Progenitor cell of endocrine pancreas (in vitro differentiated cells): ENCODE data around the gene ARFGAP1. TPM values are rescaled to one million over a fixed set of nuclear protein-coding genes. Genes with fewer than 3 reads are reported as not detected.

Experiments used
- DNase-seq: peaks from one replicate; pipeline ENCODE4 v3.0.0; 2021; ENCODE audit warnings: low spot score; ENCODE audit not compliant: unreplicated experiment
- H3K27ac Mint-ChIP-seq: 2 replicates; pipeline ENCODE4 v1.8.0; 2021; ENCODE audit warnings: mild to moderate bottlenecking, moderate library complexity, mixed read lengths
- H3K27me3 Mint-ChIP-seq: 2 replicates; pipeline ENCODE4 v1.8.0; 2021; ENCODE audit warnings: mixed read lengths
- H3K36me3 Mint-ChIP-seq: 2 replicates; pipeline ENCODE4 v1.8.0; 2022; ENCODE audit warnings: mixed read lengths; ENCODE audit not compliant: insufficient read depth
- H3K4me1 Mint-ChIP-seq: 2 replicates; pipeline ENCODE4 v1.8.0; 2021; ENCODE audit warnings: low read depth, mixed read lengths
- H3K4me3 Mint-ChIP-seq: 2 replicates; pipeline ENCODE4 v1.8.0; 2021; ENCODE audit warnings: low read depth, mild to moderate bottlenecking, moderate library complexity, mixed read lengths
- H3K9me3 Mint-ChIP-seq: 2 replicates; pipeline ENCODE4 v1.8.0; 2021; ENCODE audit warnings: low read depth, mixed read lengths
- total RNA-seq: library from RNA; stranded (reverse); gene quantifications from 2 replicates; pipeline ENCODE4 v1.2.1, GENCODE V29; 2021
- TF ChIP-seq, protein P1 (sequence below): fragments of 200-600 bp; sonication (generic); IDR thresholded peaks from one replicate; pipeline ENCODE4 v1.5.0; 2021; ENCODE audit warnings: antibody characterized with exemption, mild to moderate bottlenecking; ENCODE audit not compliant: unreplicated experiment

The ARFGAP1 gene
- total RNA-seq, 1 donor from 2014 or later = 119 TPM

DNA sequence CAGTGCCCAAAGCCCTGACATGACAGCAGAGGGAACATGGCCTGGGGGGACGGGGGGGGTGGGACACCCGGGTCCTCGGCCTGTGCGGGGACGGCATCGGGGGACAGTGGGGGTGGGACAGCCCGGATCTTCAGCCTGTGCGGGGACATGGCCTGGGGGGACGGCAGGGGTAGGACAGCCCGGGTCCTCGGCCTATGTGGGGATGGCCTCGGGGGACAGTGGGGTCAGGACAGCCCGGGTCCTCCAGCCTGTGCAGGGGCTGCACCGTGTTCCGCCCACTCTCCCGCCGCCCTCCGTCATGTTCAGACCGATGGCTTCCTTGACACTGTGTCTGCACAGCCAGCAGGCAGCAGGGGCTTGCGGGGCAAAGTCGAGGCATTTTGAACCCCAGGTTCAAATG is 29.9 kb upstream of the ARFGAP1 start:
- DNase-seq = no peak
- no peak overlapping the region for H3K4me3 Mint-ChIP-seq
- H3K36me3 Mint-ChIP-seq = no peaks in the 10 kb centered on the region
- no peak overlapping the region for H3K27ac Mint-ChIP-seq
- TF ChIP-seq, protein P1, sequence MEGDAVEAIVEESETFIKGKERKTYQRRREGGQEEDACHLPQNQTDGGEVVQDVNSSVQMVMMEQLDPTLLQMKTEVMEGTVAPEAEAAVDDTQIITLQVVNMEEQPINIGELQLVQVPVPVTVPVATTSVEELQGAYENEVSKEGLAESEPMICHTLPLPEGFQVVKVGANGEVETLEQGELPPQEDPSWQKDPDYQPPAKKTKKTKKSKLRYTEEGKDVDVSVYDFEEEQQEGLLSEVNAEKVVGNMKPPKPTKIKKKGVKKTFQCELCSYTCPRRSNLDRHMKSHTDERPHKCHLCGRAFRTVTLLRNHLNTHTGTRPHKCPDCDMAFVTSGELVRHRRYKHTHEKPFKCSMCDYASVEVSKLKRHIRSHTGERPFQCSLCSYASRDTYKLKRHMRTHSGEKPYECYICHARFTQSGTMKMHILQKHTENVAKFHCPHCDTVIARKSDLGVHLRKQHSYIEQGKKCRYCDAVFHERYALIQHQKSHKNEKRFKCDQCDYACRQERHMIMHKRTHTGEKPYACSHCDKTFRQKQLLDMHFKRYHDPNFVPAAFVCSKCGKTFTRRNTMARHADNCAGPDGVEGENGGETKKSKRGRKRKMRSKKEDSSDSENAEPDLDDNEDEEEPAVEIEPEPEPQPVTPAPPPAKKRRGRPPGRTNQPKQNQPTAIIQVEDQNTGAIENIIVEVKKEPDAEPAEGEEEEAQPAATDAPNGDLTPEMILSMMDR = no peak
- H3K4me1 Mint-ChIP-seq = no peaks in the 10 kb centered on the region
- H3K9me3 Mint-ChIP-seq = no peaks in the 10 kb centered on the region
- peaks cover 10% of the 10 kb centered on the region for H3K27me3 Mint-ChIP-seq

DNA sequence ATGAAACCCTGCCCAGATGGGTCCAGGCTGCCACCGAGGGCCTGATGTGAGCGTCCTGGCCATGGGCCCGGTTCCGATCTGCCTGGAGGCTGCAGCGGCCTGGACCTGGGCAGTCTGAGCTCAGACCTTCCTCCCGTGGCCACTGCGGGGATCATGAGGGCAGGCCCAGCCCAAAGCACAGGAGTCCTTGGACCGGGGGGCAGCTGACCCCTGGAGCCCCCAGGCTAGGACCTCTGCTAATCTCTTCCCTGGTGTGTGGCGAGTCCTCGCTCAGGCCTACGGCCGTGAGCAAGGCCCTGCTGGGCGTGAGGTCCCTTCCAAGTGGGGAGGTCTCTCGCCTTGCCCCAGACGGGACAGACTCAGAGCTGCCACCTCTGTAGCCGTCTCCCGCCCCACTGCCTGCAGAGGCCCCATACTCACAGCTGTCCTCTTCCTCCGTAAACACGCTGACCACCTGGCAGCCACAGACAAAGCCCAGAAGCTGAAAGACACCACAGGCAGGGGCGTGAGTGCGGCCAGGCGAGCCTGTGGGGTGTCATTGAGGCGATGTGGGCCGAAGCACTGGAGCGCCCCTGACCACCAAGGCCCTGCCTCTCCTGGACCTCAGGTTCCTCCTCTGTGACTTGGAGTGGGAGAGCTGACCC is 28.9 kb upstream of the ARFGAP1 start:
- H3K27ac Mint-ChIP-seq = peak overlapping the region; percentile 27
- TF ChIP-seq, protein P1 = no peak
- peaks cover 4% of the 10 kb centered on the region for H3K4me1 Mint-ChIP-seq
- no peak for DNase-seq
- no peak overlapping the region for H3K4me3 Mint-ChIP-seq
- peaks cover 14% of the 10 kb centered on the region for H3K27me3 Mint-ChIP-seq
- H3K9me3 Mint-ChIP-seq = no peaks in the 10 kb centered on the region
- H3K36me3 Mint-ChIP-seq = no peaks in the 10 kb centered on the region

DNA sequence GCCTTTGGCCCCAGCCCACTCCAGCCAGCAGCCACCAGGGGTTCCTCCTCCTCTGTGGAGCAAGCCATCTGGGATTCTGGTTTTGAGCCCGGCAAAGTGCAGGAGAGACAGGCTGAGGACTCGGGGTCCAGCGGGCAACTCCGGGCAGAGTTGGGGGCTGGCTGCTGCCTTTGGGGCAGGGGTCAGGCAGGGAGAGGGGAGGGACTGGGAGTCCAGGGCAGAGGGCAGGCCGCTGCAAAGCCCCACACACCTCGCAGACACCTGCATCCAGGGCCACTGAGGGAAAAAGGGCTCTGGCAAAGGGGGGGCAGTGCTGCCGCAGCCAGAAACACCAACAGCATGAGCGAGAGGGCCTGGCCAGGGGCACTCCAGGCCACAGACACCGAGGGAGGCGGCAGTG is 28.1 kb upstream of the ARFGAP1 start:
- Mint-ChIP-seq H3K27me3 (peaks cover 21% of the 10 kb centered on the region), H3K9me3 (no peaks in the 10 kb centered on the region), H3K4me1 (peaks cover 7% of the 10 kb centered on the region), H3K4me3 (no peak overlapping the region), H3K27ac (no peak overlapping the region), H3K36me3 (no peaks in the 10 kb centered on the region)
- no peak for DNase-seq
- TF ChIP-seq, protein P1 = no peak

GRCh38 chr20:63246490-63247288 is 25.9 kb upstream of the ARFGAP1 start:
- peaks cover 30% of the 10 kb centered on the region for H3K27me3 Mint-ChIP-seq
- H3K36me3 Mint-ChIP-seq = no peaks in the 10 kb centered on the region
- H3K9me3 Mint-ChIP-seq = peaks cover 2% of the 10 kb centered on the region
- no peak for DNase-seq
- peaks cover 8% of the 10 kb centered on the region for H3K4me1 Mint-ChIP-seq
- TF ChIP-seq, protein P1 = no peak
- H3K4me3 Mint-ChIP-seq = no peak overlapping the region
- H3K27ac Mint-ChIP-seq = no peak overlapping the region

- no peak overlapping the region for H3K4me3 Mint-ChIP-seq
- H3K27me3 Mint-ChIP-seq = peaks cover 34% of the 10 kb centered on the region
- H3K4me1 Mint-ChIP-seq = peaks cover 8% of the 10 kb centered on the region
- TF ChIP-seq, protein P1 = no peak
- H3K27ac Mint-ChIP-seq = no peak overlapping the region
- no peak for DNase-seq
- peaks cover 2% of the 10 kb centered on the region for H3K9me3 Mint-ChIP-seq
- no peaks in the 10 kb centered on the region for H3K36me3 Mint-ChIP-seq
Measured at GRCh38 chr20:63247671-63248228, 24.9 kb upstream of the ARFGAP1 start.
